K562 (cell line): ENCODE results near the gene S100A8. TPM values are rescaled to one million over a fixed set of nuclear protein-coding genes. Genes with fewer than 3 reads are reported as not detected.

ENCODE experiments used
- ARID2 ChIP-seq: fragments of 450-650 bp; IDR thresholded peaks from 2 replicates; pipeline ENCODE4 v1.6.1; 2017; ENCODE audit warnings: antibody characterized with exemption, mild to moderate bottlenecking
- EP300 ChIP-seq: IDR thresholded peaks from 2 replicates; pipeline ENCODE4 v1.6.1; 2012; ENCODE audit warnings: low read length, improper control_type of control experiment
- KLF16 ChIP-seq: IDR thresholded peaks from 2 replicates; pipeline ENCODE4 v1.6.1; 2016; ENCODE audit warnings: antibody characterized with exemption
- MAZ ChIP-seq, 2 experiments: fragments of 450-650 bp in 1 of 2; sonication (generic) in 1 of 2; formaldehyde crosslinking; IDR thresholded peaks in 1 of 2; conservative IDR thresholded peaks in 1 of 2; 2 replicates each; pipeline versions ENCODE4 v1.4.0 to v1.5.0; 2020; ENCODE audit warnings: mild to moderate bottlenecking in 1 of 2, missing genetic modification reagents in 1 of 2
- RB1 ChIP-seq: fragments of 450-650 bp; IDR thresholded peaks from 2 replicates; pipeline ENCODE4 v1.6.1; 2017; ENCODE audit warnings: low read depth, mild to moderate bottlenecking
- polyA plus RNA-seq, 8 experiments: library from polyadenylated mRNA; depleted of rRNA in 4 of 8; stranded (reverse) in 5 of 8; unstranded in 3 of 8; fragments of >200 nt; fragmentation: Nextera tagmentation in 2 of 8; fragmentation: Illumina TruSeq in 1 of 8; extraction: Ambion mirVana in 2 of 8; extraction: Trizol in 1 of 8; gene quantifications; 2 replicates each; pipeline versions ENCODE4 v1.2.1 to v1.2.3, GENCODE V29; 2011 to 2014; ENCODE audit warnings: inconsistent platforms in 1 of 8, missing spikeins in 1 of 8
- total RNA-seq, 7 experiments: library from RNA; depleted of rRNA in 6 of 7; stranded (reverse); fragments of >200 nt in 6 of 7; fragmentation: Illumina TruSeq in 2 of 7; extraction: Trizol in 2 of 7; gene quantifications; 2 replicates each; pipeline versions ENCODE4 v1.2.1 to v1.2.3, GENCODE V29; 2011 to 2021; ENCODE audit warnings: low replicate concordance in 1 of 7
- TF ChIP-seq, protein P1 (sequence below): fragments of 450-650 bp; IDR thresholded peaks from 2 replicates; pipeline ENCODE4 v1.6.1; 2016; ENCODE audit warnings: mild to moderate bottlenecking, moderate library complexity
- TF ChIP-seq, protein P2 (sequence below): sonication (generic); formaldehyde crosslinking; IDR thresholded peaks from 2 replicates; pipeline ENCODE4 v1.4.0; 2020; ENCODE audit warnings: mild to moderate bottlenecking, missing genetic modification reagents
- TF ChIP-seq, protein P3 (sequence below), 3 experiments: IDR thresholded peaks in 2 of 3; conservative IDR thresholded peaks in 1 of 3; 2 replicates each; pipeline ENCODE4 v1.5.1; 2011 to 2012; ENCODE audit warnings: low read length in 3 of 3, mild to moderate bottlenecking in 3 of 3, control low read depth in 2 of 3, improper control_type of control experiment in 1 of 3, inconsistent platforms in 1 of 3, low read depth in 1 of 3, mixed read lengths in 1 of 3, moderate library complexity in 1 of 3; ENCODE audit not compliant: insufficient read depth in 2 of 3

The S100A8 gene
- total and polyA plus RNA-seq, 9 of the 15 experiments (the other 6 are each of a cell fraction or from before 2014, with no cell fraction given) = 0.15 to 0.60 TPM; not detected in 7

DNA sequence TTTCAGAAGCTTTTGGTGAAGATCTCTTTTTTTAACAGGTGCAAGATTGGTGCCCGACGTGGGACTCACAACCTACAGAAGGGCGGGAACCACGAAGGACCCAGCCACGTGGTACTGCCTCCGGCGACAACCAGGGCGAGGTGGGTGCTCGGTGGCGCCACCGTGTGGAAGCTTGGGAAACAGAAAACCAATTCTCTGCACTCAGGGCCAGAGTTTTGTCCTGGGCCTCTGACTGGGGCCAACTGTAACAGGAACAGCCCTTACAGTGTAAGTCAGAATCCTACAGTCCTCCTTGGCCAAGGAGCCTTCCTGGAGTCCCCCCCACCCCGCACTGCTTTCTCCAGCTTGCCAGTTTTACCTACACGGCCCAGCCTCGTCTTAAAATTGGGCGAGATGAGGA, 13.9 kb upstream of the S100A8 start (continued):
- TF ChIP-seq, protein P1, sequence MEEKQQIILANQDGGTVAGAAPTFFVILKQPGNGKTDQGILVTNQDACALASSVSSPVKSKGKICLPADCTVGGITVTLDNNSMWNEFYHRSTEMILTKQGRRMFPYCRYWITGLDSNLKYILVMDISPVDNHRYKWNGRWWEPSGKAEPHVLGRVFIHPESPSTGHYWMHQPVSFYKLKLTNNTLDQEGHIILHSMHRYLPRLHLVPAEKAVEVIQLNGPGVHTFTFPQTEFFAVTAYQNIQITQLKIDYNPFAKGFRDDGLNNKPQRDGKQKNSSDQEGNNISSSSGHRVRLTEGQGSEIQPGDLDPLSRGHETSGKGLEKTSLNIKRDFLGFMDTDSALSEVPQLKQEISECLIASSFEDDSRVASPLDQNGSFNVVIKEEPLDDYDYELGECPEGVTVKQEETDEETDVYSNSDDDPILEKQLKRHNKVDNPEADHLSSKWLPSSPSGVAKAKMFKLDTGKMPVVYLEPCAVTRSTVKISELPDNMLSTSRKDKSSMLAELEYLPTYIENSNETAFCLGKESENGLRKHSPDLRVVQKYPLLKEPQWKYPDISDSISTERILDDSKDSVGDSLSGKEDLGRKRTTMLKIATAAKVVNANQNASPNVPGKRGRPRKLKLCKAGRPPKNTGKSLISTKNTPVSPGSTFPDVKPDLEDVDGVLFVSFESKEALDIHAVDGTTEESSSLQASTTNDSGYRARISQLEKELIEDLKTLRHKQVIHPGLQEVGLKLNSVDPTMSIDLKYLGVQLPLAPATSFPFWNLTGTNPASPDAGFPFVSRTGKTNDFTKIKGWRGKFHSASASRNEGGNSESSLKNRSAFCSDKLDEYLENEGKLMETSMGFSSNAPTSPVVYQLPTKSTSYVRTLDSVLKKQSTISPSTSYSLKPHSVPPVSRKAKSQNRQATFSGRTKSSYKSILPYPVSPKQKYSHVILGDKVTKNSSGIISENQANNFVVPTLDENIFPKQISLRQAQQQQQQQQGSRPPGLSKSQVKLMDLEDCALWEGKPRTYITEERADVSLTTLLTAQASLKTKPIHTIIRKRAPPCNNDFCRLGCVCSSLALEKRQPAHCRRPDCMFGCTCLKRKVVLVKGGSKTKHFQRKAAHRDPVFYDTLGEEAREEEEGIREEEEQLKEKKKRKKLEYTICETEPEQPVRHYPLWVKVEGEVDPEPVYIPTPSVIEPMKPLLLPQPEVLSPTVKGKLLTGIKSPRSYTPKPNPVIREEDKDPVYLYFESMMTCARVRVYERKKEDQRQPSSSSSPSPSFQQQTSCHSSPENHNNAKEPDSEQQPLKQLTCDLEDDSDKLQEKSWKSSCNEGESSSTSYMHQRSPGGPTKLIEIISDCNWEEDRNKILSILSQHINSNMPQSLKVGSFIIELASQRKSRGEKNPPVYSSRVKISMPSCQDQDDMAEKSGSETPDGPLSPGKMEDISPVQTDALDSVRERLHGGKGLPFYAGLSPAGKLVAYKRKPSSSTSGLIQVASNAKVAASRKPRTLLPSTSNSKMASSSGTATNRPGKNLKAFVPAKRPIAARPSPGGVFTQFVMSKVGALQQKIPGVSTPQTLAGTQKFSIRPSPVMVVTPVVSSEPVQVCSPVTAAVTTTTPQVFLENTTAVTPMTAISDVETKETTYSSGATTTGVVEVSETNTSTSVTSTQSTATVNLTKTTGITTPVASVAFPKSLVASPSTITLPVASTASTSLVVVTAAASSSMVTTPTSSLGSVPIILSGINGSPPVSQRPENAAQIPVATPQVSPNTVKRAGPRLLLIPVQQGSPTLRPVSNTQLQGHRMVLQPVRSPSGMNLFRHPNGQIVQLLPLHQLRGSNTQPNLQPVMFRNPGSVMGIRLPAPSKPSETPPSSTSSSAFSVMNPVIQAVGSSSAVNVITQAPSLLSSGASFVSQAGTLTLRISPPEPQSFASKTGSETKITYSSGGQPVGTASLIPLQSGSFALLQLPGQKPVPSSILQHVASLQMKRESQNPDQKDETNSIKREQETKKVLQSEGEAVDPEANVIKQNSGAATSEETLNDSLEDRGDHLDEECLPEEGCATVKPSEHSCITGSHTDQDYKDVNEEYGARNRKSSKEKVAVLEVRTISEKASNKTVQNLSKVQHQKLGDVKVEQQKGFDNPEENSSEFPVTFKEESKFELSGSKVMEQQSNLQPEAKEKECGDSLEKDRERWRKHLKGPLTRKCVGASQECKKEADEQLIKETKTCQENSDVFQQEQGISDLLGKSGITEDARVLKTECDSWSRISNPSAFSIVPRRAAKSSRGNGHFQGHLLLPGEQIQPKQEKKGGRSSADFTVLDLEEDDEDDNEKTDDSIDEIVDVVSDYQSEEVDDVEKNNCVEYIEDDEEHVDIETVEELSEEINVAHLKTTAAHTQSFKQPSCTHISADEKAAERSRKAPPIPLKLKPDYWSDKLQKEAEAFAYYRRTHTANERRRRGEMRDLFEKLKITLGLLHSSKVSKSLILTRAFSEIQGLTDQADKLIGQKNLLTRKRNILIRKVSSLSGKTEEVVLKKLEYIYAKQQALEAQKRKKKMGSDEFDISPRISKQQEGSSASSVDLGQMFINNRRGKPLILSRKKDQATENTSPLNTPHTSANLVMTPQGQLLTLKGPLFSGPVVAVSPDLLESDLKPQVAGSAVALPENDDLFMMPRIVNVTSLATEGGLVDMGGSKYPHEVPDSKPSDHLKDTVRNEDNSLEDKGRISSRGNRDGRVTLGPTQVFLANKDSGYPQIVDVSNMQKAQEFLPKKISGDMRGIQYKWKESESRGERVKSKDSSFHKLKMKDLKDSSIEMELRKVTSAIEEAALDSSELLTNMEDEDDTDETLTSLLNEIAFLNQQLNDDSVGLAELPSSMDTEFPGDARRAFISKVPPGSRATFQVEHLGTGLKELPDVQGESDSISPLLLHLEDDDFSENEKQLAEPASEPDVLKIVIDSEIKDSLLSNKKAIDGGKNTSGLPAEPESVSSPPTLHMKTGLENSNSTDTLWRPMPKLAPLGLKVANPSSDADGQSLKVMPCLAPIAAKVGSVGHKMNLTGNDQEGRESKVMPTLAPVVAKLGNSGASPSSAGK = peak; percentile 100
- 0 out of 2 replicates have a peak, but pooled peaks have one; percentile 20 for TF ChIP-seq KLF16
- TF ChIP-seq, protein P2, sequence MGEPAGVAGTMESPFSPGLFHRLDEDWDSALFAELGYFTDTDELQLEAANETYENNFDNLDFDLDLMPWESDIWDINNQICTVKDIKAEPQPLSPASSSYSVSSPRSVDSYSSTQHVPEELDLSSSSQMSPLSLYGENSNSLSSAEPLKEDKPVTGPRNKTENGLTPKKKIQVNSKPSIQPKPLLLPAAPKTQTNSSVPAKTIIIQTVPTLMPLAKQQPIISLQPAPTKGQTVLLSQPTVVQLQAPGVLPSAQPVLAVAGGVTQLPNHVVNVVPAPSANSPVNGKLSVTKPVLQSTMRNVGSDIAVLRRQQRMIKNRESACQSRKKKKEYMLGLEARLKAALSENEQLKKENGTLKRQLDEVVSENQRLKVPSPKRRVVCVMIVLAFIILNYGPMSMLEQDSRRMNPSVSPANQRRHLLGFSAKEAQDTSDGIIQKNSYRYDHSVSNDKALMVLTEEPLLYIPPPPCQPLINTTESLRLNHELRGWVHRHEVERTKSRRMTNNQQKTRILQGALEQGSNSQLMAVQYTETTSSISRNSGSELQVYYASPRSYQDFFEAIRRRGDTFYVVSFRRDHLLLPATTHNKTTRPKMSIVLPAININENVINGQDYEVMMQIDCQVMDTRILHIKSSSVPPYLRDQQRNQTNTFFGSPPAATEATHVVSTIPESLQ (CRISPR knock-in tag) = 0 out of 2 replicates have a peak, but pooled peaks have one; percentile 48
- TF ChIP-seq RB1 = peak; percentile 74
- no peak for TF ChIP-seq EP300
- TF ChIP-seq, protein P3, sequence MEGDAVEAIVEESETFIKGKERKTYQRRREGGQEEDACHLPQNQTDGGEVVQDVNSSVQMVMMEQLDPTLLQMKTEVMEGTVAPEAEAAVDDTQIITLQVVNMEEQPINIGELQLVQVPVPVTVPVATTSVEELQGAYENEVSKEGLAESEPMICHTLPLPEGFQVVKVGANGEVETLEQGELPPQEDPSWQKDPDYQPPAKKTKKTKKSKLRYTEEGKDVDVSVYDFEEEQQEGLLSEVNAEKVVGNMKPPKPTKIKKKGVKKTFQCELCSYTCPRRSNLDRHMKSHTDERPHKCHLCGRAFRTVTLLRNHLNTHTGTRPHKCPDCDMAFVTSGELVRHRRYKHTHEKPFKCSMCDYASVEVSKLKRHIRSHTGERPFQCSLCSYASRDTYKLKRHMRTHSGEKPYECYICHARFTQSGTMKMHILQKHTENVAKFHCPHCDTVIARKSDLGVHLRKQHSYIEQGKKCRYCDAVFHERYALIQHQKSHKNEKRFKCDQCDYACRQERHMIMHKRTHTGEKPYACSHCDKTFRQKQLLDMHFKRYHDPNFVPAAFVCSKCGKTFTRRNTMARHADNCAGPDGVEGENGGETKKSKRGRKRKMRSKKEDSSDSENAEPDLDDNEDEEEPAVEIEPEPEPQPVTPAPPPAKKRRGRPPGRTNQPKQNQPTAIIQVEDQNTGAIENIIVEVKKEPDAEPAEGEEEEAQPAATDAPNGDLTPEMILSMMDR (IDR thresholded peaks at IDR 0.05 in 2 of 3, conservative IDR thresholded peaks at IDR 0.05 in 1 of 3; ENCODE audit: insufficient read depth in 2 of 3, low read depth in 1 of 3, low read length in 3 of 3) = peak; percentile 68 to 85 (median 81)
- peak in 1 of 2 experiments; percentile 68; a peak in 2 of 4 replicates for TF ChIP-seq MAZ (CRISPR knock-in tag; conservative IDR thresholded peaks at IDR 0.05 in 1 of 2, IDR thresholded peaks at IDR 0.05 in 1 of 2)
- TF ChIP-seq ARID2 = no peak
